ENCODE data around the gene NPR3. TPM values are rescaled to one million over a fixed set of nuclear protein-coding genes. Genes with fewer than 3 reads are reported as not detected.

NPR3 gene
- total RNA-seq, 4 donors from 2014 or later: 6.1 to 10.1 (median 8.1) TPM

DNA sequence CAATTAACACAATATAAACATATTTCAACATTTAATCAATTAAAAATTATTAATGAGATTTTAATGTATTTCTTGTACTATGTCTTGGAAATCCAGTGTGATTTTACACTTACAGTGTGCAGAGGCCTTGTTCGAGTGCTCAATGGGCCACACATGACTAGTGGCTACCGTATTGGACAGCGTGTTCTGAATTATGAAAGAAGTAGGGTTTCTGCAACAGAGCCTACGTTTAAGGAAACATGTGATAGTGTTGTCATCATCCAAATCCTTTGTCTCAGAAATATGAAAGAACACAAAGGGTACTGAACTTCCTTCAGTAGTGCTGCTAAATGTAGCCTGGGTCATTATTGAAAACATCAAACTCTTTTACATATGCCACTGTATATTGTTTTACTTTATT is 29.5 kb downstream of the NPR3 start:
- Histone ChIP-seq H3K27ac (no peak overlapping the region), H3K9me3 (no peaks in the 10 kb centered on the region), H3K4me1 (no peaks in the 10 kb centered on the region), H3K27me3 (no peaks in the 10 kb centered on the region), H3K4me3 (no peak overlapping the region), H3K36me3 (no peaks in the 10 kb centered on the region)
- no peak for DNase-seq (ENCODE audit: low spot score in 2 of 2)
- TF ChIP-seq POLR2A (IDR thresholded peaks at IDR 0.05): no peak
- no peak for TF ChIP-seq POLR2AphosphoS5 (IDR thresholded peaks at IDR 0.05)
- no peak for TF ChIP-seq EP300 (IDR thresholded peaks at IDR 0.05)
- TF ChIP-seq, protein P1, sequence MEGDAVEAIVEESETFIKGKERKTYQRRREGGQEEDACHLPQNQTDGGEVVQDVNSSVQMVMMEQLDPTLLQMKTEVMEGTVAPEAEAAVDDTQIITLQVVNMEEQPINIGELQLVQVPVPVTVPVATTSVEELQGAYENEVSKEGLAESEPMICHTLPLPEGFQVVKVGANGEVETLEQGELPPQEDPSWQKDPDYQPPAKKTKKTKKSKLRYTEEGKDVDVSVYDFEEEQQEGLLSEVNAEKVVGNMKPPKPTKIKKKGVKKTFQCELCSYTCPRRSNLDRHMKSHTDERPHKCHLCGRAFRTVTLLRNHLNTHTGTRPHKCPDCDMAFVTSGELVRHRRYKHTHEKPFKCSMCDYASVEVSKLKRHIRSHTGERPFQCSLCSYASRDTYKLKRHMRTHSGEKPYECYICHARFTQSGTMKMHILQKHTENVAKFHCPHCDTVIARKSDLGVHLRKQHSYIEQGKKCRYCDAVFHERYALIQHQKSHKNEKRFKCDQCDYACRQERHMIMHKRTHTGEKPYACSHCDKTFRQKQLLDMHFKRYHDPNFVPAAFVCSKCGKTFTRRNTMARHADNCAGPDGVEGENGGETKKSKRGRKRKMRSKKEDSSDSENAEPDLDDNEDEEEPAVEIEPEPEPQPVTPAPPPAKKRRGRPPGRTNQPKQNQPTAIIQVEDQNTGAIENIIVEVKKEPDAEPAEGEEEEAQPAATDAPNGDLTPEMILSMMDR (IDR thresholded peaks at IDR 0.05): no peak
- 85% methylated on average over 4 of the region's 4 CpGs for WGBS

DNA sequence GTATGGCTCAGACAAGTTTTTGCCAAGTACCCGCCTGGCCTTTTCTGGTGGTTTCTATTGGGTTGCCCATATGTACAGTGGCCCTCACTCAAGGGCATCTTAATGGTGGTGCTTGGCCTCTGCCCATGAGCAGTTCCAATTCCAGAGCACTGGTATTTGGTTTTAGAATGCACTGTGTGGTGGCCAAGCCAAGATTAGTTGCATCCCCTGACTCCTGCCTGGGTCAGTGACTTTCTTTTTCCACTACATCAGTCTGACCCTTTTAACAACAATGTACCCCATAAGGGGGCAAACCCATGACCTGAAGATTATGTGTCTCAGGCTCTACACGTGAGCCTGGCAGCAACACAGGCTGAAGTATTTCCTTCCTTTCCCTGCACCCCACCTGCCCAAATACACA is 34.2 kb downstream of the NPR3 start:
- Histone ChIP-seq H3K27ac (no peak overlapping the region), H3K9me3 (no peaks in the 10 kb centered on the region), H3K4me1 (no peaks in the 10 kb centered on the region), H3K4me3 (no peak overlapping the region), H3K36me3 (no peaks in the 10 kb centered on the region), H3K27me3 (no peaks in the 10 kb centered on the region)
- 64% methylated on average over 2 of the region's 2 CpGs for WGBS
- TF ChIP-seq, protein P1 (IDR thresholded peaks at IDR 0.05): no peak
- TF ChIP-seq POLR2AphosphoS5 (IDR thresholded peaks at IDR 0.05): no peak
- TF ChIP-seq POLR2A (IDR thresholded peaks at IDR 0.05): no peak
- no peak for TF ChIP-seq EP300 (IDR thresholded peaks at IDR 0.05)
- DNase-seq (ENCODE audit: low spot score in 2 of 2): no peak

DNA sequence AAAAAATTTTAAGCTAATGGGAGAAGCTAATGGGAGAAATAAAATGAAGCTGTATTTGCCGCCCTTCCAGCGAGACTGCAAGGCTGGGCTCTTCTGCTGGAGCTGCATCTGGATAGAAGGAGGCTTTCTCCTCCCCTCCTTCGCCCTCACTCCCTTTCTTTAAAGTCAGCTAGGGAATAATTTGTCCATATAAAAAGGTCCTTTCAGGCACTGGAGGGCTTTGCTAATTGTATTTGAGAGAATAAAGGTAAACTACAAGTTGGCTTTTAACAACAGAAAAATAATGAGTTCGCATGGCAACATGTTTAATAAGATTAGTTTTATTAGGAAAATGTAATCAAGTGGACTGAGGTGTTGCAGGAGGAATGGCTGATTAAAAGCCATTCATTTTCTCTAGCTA is 41.3 kb downstream of the NPR3 start:
- 81% methylated on average over 4 of the region's 4 CpGs for WGBS
- TF ChIP-seq POLR2AphosphoS5 (IDR thresholded peaks at IDR 0.05): no peak
- no peak for TF ChIP-seq POLR2A (IDR thresholded peaks at IDR 0.05)
- TF ChIP-seq EP300 (IDR thresholded peaks at IDR 0.05): no peak
- TF ChIP-seq, protein P1 (IDR thresholded peaks at IDR 0.05): no peak
- Histone ChIP-seq H3K9me3 (no peaks in the 10 kb centered on the region), H3K27me3 (no peaks in the 10 kb centered on the region), H3K36me3 (no peaks in the 10 kb centered on the region), H3K27ac (no peak overlapping the region), H3K4me1 (no peaks in the 10 kb centered on the region), H3K4me3 (no peak overlapping the region)
- no peak for DNase-seq (ENCODE audit: low spot score in 2 of 2)

DNA sequence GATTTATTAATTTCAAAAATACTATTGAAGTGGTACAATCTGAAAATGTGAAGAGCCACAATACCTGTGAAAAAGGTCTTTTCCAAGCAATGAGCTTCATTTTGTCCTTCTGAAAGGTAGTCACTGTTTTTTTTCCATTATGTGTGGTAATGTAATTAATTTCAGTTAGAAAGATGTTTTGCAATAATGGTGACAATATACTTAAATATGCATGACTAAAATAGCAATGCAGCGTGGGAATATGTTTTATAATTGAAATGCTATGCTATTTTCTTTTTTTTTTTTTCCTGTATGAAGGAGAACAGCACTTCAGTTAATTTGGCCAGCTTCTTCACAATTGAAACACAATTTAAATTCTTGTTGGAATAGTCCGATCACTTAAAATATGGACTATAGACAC is 41.9 kb downstream of the NPR3 start:
- Histone ChIP-seq H3K36me3 (no peaks in the 10 kb centered on the region), H3K4me3 (no peak overlapping the region), H3K9me3 (no peaks in the 10 kb centered on the region), H3K4me1 (no peaks in the 10 kb centered on the region), H3K27me3 (no peaks in the 10 kb centered on the region), H3K27ac (no peak overlapping the region)
- WGBS: 67% methylated on average over 2 of the region's 2 CpGs
- no peak for DNase-seq (ENCODE audit: low spot score in 2 of 2)
- TF ChIP-seq POLR2A (IDR thresholded peaks at IDR 0.05): no peak
- TF ChIP-seq, protein P1 (IDR thresholded peaks at IDR 0.05): no peak
- TF ChIP-seq EP300 (IDR thresholded peaks at IDR 0.05): no peak
- no peak for TF ChIP-seq POLR2AphosphoS5 (IDR thresholded peaks at IDR 0.05)

DNA sequence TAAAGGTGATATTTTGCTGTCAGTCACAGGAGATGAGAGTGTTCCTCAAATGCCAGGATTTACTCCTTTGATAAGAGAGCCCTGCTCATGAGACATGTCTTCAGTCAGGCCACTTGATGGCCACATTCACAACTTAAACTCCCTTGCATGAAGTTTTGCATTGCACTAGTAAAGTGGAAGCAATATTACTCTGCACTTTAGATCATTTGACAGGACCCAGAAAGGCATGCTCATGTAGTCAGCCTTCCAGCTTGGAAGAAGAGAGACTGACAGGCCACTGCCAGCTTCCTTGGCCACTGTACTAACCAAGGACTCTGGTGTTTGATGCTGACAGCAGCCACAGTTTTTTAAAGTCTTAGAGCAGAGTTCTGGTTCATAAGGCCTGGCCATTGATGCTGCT is 42.6 kb downstream of the NPR3 start:
- Histone ChIP-seq H3K4me3 (no peak overlapping the region), H3K36me3 (no peaks in the 10 kb centered on the region), H3K27me3 (no peaks in the 10 kb centered on the region), H3K4me1 (no peaks in the 10 kb centered on the region), H3K27ac (no peak overlapping the region), H3K9me3 (no peaks in the 10 kb centered on the region)
- no peak for DNase-seq (ENCODE audit: low spot score in 2 of 2)
- TF ChIP-seq, protein P1 (IDR thresholded peaks at IDR 0.05): no peak
- no peak for TF ChIP-seq POLR2AphosphoS5 (IDR thresholded peaks at IDR 0.05)
- no peak for TF ChIP-seq EP300 (IDR thresholded peaks at IDR 0.05)
- no peak for TF ChIP-seq POLR2A (IDR thresholded peaks at IDR 0.05)

All from suprapubic skin (tissue), 4 donors.